ENCODE data around the gene MTG2.

DNA sequence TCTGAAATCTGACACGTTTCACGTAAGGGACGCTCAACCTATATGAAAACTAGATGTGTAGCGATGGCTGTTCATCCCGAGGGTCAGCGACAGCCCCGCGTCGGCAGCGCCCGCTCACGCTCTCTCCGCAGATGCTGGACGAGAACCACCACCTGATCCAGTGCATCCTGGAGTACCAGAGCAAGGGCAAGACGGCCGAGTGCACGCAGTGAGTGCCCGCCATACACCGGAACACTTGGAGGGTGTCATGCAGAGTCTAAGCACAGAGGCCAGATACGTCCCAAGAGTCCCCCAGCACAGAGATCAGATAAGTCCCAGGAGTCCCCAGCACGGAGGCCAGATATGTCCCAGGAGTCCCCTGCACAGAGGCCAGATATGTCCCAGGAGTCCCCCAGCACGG lies 24.3 kb upstream of the MTG2 start:
- TF ChIP-seq CTCF (IDR thresholded peaks at IDR 0.05) (no peak), SIN3A (IDR thresholded peaks at IDR 0.05; ENCODE audit: borderline replicate concordance, insufficient read depth, low read depth, low read length) (no peak), REST (IDR thresholded peaks at IDR 0.05; ENCODE audit: insufficient read depth in 1 of 2, low read depth in 2 of 2, low read length in 1 of 2) (no peak), POLR2AphosphoS5 (IDR thresholded peaks at IDR 0.05; ENCODE audit: low read depth, low read length) (no peak)
